IPS DF 4.7 (cell line): ENCODE measurements around the gene ZNF83.
"Not testable (repeated sequence)": the region's sequence is repeated elsewhere in the genome, so short reads cannot be mapped to it uniquely, and the experiment has no call there.

Experiments
- DNase-seq: peaks from one replicate; pipeline ENCODE4 v3.0.0-alpha.2; 2013; ENCODE audit warnings: low spot score; ENCODE audit errors: extremely low read depth

Gene ZNF83

GRCh38 chr19:52640916-52641315 is 2.8 kb upstream of the ZNF83 start:
- DNase-seq = no peak

DNA sequence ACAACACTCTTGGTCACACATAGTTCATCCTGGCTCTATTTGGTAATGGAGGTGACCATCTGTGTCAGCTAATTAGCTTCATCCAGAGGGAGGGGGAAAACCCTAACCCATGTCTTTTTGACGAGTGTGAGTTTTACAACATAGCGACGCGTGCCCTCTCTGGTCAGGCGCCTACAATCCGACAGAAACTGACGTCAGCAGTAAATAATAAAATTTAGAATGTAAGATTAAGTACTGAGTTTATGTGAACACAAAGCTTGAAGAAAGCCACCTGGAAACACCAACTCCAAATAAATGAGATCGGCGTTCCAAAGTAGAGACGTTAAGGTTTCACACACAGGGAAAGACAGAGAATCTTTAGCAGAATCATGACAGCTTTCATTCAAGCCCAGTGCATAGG is 1.8 kb upstream of the ZNF83 start:
- no peak for DNase-seq

DNA sequence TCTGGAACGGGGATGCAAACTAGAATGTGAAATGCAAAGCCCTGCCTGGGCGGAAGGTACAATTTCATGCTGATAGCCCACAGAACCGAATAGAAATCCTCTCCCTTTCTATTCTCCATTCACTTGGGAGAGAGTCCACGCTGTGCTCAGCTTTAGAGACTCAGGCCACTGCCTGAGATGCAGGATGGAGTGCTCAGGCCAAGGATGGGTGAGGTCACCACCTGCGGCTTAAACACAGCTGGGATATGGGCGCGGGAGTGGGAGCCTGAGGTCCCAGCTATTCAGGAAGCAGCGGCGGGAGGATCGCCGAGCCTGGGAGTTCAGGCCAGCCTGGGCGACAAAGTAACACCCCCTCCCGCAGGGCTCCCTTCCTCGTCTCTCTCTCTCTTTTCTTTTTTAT is 446 bp upstream of the ZNF83 start:
- no peak for DNase-seq

DNA sequence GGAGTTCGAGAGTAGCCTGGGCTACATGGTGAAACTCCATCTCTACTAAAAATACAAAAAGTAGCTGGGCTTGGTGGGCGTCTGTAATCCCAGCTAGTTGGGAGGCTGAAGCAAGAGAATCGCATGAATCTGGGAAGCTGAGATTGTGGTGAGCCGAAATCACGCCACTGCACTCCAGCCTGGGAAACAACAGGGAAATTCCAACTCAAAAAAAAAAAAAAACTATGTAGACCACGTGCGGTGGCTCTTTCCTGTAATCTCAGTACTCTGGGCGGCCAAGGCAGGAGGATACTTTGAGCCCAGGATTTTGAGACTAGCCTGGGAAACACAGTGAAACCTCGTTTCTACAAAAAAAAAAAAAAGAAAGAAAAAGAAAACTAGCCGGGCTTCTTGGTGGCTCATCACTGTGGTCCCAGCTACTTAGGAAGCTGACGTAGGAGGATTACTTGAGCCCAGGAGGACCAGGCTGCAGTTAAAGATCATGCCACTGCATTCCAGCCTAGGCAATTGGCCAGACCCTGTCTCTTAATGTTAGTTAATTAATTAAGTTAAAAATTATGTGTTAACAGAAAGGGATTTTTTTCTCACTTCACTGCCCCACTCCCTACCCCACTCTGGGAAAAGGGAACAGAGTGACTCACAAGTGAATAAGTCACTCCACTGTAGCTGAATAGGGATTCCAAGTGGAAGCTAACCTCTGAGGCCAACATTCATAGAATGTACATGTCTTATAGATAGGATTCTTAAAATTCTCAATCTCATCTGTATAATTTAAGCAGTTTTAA is 2.2 kb downstream of the ZNF83 start:
- DNase-seq = no peak

DNA sequence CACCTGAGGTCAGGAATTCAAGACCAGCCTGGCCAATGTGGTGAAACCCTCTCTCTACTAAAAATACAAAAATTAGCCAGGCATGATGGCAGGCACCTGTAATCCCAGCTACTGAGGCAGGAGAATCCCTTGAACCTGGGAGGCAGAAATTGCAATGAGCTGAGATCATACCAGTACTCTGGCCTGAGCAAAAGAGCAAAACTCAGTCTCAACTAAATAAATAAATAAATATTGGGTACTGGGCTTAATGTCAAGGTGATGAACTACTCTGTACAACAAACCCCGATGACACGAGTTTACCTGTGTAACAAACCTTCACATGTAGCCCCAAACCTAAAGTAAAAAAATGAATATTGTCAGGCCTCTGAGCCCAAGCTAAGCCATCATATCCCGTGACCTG is 10.7 kb downstream of the ZNF83 start:
- not testable (repeated sequence) for DNase-seq

- DNase-seq = no peak
These were observed 11.2 kb downstream of the ZNF83 start for GRCh38 chr19:52626915-52627314.

DNA sequence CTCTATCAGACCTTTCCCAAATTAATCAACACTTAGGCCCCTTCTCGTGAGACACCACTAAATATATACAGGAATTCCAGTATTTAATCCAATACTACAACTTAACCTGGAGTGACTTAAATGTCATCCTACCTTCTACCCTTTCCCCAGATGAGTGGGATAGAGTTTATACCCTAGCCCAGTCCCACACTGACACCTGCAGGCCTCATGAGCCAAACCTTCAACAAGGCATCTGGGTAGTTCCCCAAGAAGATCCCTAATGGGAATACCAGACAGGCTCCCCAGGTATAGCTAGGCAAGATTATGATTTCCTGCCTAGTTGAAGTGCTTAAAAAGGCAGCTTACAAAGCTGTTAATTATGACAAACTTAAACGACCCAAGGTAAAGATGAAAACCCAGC is 15.9 kb downstream of the ZNF83 start:
- DNase-seq = no peak

GRCh38 chr19:52621376-52621775 is 16.8 kb downstream of the ZNF83 start:
- DNase-seq = no peak

DNA sequence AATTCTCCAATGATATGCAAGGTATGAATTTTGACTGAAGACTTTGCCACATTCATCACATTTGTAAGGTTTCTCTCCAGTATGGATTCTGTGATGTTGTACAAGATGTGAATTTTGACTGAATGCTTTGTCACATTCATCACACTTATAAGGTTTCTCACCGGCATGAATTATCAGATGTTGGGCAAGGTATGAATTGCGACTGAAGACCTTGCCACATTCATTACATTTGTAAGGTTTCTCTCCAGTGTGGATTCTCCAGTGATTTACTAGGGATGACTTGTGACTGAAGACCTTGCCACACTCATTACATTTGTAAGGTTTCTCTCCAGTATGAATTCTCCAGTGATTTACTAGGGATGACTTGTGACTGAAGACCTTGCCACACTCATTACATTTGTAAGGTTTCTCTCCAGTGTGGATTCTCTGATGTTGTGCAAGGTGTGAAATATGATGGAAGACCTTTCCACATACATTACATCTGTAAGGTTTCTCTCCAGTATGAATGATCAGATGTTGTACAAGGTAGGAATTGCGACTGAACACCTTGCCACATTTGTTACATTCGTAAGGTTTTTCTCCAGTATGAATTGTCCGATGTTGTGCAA is 24.8 kb downstream of the ZNF83 start:
- no peak for DNase-seq

DNA sequence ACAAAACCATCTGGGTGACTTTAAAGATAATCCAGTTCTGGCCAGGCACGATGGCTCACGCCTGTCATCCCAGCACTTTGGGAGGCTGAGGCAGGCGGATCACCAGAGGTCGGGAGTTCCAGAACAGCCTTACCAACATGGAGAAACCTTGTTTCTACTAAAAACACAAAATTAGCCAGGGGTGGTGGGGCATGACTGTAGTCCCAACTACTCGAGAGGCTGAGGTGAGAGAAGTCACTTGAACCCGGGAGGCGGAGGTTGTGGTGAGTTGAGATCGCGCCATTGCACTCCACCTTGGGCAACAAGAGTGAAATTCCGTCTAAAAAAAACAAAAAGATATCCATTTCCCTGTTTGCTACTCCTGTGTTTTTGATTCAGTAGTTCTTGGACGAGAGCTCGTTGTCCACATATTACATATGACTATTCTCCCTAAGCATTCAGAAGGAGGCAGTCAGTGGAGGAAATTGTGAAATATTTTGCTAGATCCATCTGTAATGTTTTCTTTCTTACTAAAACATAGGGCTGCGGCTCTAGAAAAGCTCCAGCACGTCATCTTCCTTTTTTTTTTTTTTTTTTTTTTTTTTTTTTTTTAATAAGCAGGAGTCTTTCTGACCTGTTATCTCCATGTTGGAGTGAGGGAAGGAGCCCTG is 34.5 kb downstream of the ZNF83 start:
- DNase-seq = no peak

DNA sequence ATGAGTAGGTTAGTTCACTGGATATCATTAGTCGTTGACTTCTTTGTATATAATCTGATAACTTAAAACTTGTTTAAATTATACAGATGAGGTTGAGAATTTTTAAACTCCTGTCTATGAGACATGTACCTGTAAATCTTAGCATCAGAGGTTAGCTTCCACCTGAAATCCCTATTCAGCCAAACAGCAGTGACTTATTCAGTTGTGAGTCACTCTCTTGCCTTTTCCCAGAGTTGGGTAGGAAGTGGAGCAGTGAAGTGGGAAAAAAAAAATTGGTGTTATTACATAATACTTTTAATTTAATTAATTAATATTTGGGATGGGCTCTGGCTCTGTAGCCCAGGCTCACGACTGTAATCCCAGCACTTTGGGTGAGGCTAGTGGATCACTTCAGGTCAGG is 35.2 kb downstream of the ZNF83 start:
- no peak for DNase-seq

- DNase-seq = not testable (repeated sequence)
These were observed 36.2 kb downstream of the ZNF83 start for GRCh38 chr19:52601974-52602366.

DNA sequence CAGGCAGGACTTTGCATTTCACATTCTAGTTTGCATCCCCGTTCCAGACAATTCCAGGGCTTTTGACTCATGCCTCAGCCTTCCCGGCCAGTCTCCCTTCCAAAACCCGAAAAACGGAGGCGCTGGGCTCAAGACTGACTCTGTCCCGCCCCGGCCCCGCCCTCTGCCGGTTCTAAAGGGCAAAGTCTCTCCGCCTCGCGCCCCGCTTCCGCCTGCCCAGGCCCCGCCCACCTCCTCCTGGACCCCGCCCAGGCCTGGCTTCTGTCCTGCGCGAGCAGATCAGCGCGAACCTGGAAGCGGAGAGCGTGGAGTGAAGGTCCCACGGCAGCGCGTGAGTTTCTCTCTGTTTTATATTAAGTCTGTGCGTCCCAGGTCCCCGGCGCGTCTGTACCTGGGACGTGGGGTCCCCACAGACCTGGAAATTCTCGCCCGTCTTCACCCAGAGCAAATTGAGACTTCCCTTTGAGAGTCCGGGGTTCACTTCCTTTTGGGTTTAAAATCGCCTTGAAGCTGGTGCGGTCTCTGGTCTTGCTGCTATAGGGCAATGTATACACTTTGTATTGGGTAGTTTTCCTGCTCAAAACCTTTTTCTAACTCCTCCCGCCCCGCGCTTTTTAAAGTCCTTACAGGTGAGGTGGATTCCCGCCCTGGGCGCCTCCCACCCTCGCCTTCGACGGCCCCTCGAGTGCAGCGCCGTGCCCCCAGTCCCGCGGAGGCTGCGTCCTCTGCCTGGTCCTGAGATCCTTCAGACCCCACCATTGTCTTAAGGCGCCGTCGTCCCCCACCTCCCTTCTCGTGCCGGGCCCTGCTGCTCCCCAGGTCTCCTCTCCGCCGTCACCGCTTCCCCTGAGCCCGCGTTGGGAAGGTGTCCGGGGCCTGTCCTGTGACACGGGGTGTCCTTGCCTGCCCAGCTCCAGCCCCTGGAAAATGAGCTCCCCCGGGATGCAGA is 36.9 kb downstream of the ZNF83 start:
- peak; percentile 49 for DNase-seq

DNA sequence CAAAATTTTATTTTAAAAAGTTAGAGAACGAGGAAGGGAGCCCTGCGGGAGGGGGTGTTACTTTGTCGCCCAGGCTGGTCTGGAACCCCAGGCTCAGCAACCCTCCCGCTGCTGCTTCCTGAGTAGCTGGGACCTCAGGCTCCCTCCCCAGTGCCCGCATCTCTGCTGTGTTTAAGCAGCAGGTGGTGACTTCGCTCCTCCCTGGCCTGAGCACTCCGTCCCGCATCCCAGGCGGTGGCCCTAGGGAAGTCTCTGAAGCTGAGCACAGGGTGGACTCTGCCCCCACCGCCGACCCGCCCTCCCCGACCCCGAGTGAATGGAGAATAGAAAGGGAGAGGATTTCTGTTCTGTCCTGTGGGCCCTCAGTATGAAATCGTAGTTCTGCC is 37.5 kb downstream of the ZNF83 start:
- DNase-seq = no peak

- DNase-seq = no peak
These were observed 38.9 kb downstream of the ZNF83 start for GRCh38 chr19:52599241-52599640.

- not testable (repeated sequence) for DNase-seq
These were observed 44.7 kb downstream of the ZNF83 start for GRCh38 chr19:52593441-52593840.

- no peak for DNase-seq
These were observed 45.9 kb downstream of the ZNF83 start for GRCh38 chr19:52592301-52592700.

- DNase-seq = no peak
These were observed 47.4 kb downstream of the ZNF83 start for GRCh38 chr19:52590728-52591127.

- DNase-seq = no peak
These were observed 52.6 kb downstream of the ZNF83 start for GRCh38 chr19:52585604-52586003.

GRCh38 chr19:52584736-52585440 is 53.3 kb downstream of the ZNF83 start:
- DNase-seq = no peak
